WTC11 (cell line): ENCODE results near the gene OR3A1. TPM values are rescaled to one million over a fixed set of nuclear protein-coding genes. Genes with fewer than 3 reads are reported as not detected.

ENCODE experiments used
- ATAC-seq: fragments of 200-7000 bp; cut with Tn5 transposase; 2 replicates; pipeline ENCODE4 v1.10.0; 2021; ENCODE audit warnings: mild to moderate bottlenecking, moderate library complexity
- CTCF ChIA-PET: fragments of 300-600 bp; sonication (Branson Sonifier 250); formaldehyde crosslinking; loops from one replicate; lab custom pipeline; 2021; ENCODE audit warnings: antibody characterized with exemption; lab: Charles Lee
- POLR2A ChIA-PET: fragments of 350-600 bp; sonication (Branson Sonifier 250); formaldehyde crosslinking; loops from one replicate; lab custom pipeline; 2021; ENCODE audit warnings: antibody characterized with exemption; lab: Charles Lee
- DNase-seq: peaks from one replicate; pipeline ENCODE4 v3.0.0; 2021; ENCODE audit warnings: low spot score
- H3K27ac Mint-ChIP-seq: 2 replicates; pipeline ENCODE4 v1.8.0; 2021; ENCODE audit warnings: mixed read lengths
- H3K27me3 Mint-ChIP-seq: 2 replicates; pipeline ENCODE4 v1.8.0; 2021; ENCODE audit warnings: low read depth, mild to moderate bottlenecking, moderate library complexity, mixed read lengths
- H3K36me3 Mint-ChIP-seq: 2 replicates; pipeline ENCODE4 v1.8.0; 2021; ENCODE audit warnings: mixed read lengths
- H3K4me1 Mint-ChIP-seq: 2 replicates; pipeline ENCODE4 v1.8.0; 2022; ENCODE audit warnings: mixed read lengths
- H3K4me3 Mint-ChIP-seq: 2 replicates; pipeline ENCODE4 v1.8.0; 2021; ENCODE audit warnings: mild to moderate bottlenecking, moderate library complexity, mixed read lengths
- H3K9me3 Mint-ChIP-seq: 2 replicates; pipeline ENCODE4 v1.8.0; 2021; ENCODE audit warnings: mixed read lengths
- CBFB ChIP-seq: sonication (generic); formaldehyde crosslinking; IDR thresholded peaks from 2 replicates; pipeline ENCODE4 v1.8.1; 2022; ENCODE audit warnings: mild to moderate bottlenecking, low read depth, missing genetic modification reagents
- FOXJ3 ChIP-seq: sonication (generic); formaldehyde crosslinking; IDR thresholded peaks from 2 replicates; pipeline ENCODE4 v1.9.0; 2021; ENCODE audit warnings: missing genetic modification reagents, mild to moderate bottlenecking, borderline replicate concordance
- FOXK1 ChIP-seq: sonication (generic); formaldehyde crosslinking; IDR thresholded peaks from 2 replicates; pipeline ENCODE4 v1.8.0; 2022; ENCODE audit warnings: mild to moderate bottlenecking, moderate library complexity, missing genetic modification reagents
- IRF2 ChIP-seq: sonication (generic); formaldehyde crosslinking; IDR thresholded peaks from 2 replicates; pipeline ENCODE4 v1.8.0; 2022; ENCODE audit warnings: low read depth, missing genetic modification reagents, borderline replicate concordance
- NR3C1 ChIP-seq: sonication (generic); formaldehyde crosslinking; conservative IDR thresholded peaks from 2 replicates; pipeline ENCODE4 v1.8.1; 2023; ENCODE audit warnings: low read depth, mild to moderate bottlenecking, missing genetic modification reagents
- RORB ChIP-seq: fragments of 250-450 bp; sonication (Bioruptor Pico); IDR thresholded peaks from 2 replicates; pipeline ENCODE4 v1.9.0; 2021; ENCODE audit warnings: mild to moderate bottlenecking
- TEAD1 ChIP-seq: sonication (generic); formaldehyde crosslinking; IDR thresholded peaks from 2 replicates; pipeline ENCODE4 v1.8.0; 2022; ENCODE audit warnings: mild to moderate bottlenecking, missing genetic modification reagents
- ZNF416 ChIP-seq: fragments of 250-450 bp; sonication (Bioruptor Pico); IDR thresholded peaks from 2 replicates; pipeline ENCODE4 v1.9.0; 2021; ENCODE audit warnings: mild to moderate bottlenecking, inconsistent platforms
- total RNA-seq: library from RNA; stranded (reverse); gene quantifications from 3 replicates; pipeline ENCODE4 v1.2.3, GENCODE V29; 2021
- TF ChIP-seq, protein P1 (sequence below): sonication (generic); formaldehyde crosslinking; IDR thresholded peaks from 2 replicates; pipeline ENCODE4 v1.8.0; 2023; ENCODE audit warnings: missing genetic modification reagents
- TF ChIP-seq, protein P2 (sequence below): sonication (generic); formaldehyde crosslinking; IDR thresholded peaks from 2 replicates; pipeline ENCODE4 v1.8.1; 2022; ENCODE audit warnings: mild to moderate bottlenecking, missing genetic modification reagents, moderate library complexity, borderline replicate concordance
- TF ChIP-seq, protein P3 (sequence below): fragments of 200-600 bp; IDR thresholded peaks from 2 replicates; pipeline ENCODE4 v1.8.0; 2022; ENCODE audit warnings: antibody characterized with exemption
- TF ChIP-seq, protein P4 (sequence below): sonication (generic); formaldehyde crosslinking; conservative IDR thresholded peaks from 2 replicates; pipeline ENCODE4 v1.8.1; 2022; ENCODE audit warnings: mild to moderate bottlenecking, missing genetic modification reagents
- TF ChIP-seq, protein P5 (sequence below): sonication (generic); formaldehyde crosslinking; IDR thresholded peaks from 2 replicates; pipeline ENCODE4 v1.8.1; 2023; ENCODE audit warnings: mild to moderate bottlenecking, missing genetic modification reagents
- TF ChIP-seq, protein P6 (sequence below): sonication (generic); formaldehyde crosslinking; conservative IDR thresholded peaks from 2 replicates; pipeline ENCODE4 v1.8.1; 2023; ENCODE audit warnings: mild to moderate bottlenecking, low read depth, missing genetic modification reagents, moderate library complexity
- TF ChIP-seq, protein P7 (sequence below): sonication (generic); formaldehyde crosslinking; IDR thresholded peaks from 2 replicates; pipeline ENCODE4 v1.8.1; 2022; ENCODE audit warnings: low read depth, missing genetic modification reagents, borderline replicate concordance

Gene OR3A1
- total RNA-seq, 1 experiment from 2014 or later = not detected

DNA sequence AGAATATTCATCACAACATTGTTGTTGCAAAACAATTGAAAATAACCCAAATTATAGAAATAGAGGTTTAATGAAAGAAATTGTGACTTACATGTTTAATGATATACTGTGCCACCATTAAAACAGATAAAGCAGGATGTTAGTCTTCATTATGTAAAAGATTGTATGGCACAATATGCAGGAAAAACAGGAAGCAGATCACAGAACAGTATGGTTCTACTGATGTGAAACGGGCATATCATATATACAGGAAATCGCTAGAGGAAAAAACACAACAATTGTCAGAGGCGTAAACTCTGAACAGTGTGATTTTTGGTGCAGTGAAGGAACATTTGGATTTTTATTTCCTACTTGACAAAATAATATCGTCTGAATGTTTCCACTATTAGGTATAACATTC is 22.0 kb downstream of the OR3A1 start (continued):
- TF ChIP-seq TEAD1 = no peak
- TF ChIP-seq, protein P1, sequence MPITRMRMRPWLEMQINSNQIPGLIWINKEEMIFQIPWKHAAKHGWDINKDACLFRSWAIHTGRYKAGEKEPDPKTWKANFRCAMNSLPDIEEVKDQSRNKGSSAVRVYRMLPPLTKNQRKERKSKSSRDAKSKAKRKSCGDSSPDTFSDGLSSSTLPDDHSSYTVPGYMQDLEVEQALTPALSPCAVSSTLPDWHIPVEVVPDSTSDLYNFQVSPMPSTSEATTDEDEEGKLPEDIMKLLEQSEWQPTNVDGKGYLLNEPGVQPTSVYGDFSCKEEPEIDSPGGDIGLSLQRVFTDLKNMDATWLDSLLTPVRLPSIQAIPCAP (CRISPR knock-in tag) = no peak

DNA sequence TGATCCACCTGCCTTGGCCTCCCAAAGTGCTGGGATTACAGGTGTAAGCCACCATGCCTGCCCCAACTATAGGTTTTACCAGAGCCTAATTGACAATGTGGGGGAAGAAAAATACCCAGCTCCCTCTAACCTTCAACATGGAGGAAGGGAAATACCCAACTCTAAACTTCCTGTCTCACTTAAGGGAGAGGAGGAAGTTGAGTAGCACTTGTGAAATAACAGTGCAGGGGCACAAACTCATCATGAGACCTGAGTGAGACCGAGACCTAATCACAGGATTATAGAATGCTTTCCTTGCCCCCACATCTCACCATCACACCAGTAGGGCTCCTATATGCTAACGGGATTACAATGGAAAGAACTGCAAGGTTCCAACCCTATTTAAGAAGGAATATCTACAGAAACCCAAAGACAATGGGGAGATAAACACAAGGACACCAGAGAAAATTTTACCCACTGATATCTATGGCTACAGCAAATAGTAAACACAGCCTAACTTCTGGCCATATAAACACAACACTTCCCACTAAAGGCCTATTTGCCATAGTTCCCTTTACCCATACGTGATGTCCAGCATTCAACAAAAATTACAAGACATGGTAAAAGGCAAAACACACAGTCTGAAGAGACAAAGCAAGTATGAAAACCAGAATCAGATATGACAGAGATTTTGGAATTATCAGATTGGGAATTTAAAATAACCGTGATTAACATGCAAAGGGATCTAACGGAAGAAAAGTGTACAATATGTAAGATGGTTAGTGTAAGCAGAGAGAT is 26.9 kb downstream of the OR3A1 start:
- ChIA-PET CTCF (no interaction called here), POLR2A (no interaction called here)
- DNase-seq (no peak), ATAC-seq (no peak)
- Mint-ChIP-seq H3K27me3 (no peaks in the 10 kb centered on the region; the same call in 1 of the 2 replicates), H3K27ac (no peak overlapping the region), H3K9me3 (peaks cover 48% of the 10 kb centered on the region), H3K4me1 (no peaks in the 10 kb centered on the region), H3K36me3 (peaks cover 5% of the 10 kb centered on the region; the same call in 1 of the 2 replicates), H3K4me3 (no peak overlapping the region)
- TF ChIP-seq NR3C1 (CRISPR knock-in tag) = no peak
- no peak for TF ChIP-seq FOXJ3 (CRISPR knock-in tag)
- TF ChIP-seq, protein P2, sequence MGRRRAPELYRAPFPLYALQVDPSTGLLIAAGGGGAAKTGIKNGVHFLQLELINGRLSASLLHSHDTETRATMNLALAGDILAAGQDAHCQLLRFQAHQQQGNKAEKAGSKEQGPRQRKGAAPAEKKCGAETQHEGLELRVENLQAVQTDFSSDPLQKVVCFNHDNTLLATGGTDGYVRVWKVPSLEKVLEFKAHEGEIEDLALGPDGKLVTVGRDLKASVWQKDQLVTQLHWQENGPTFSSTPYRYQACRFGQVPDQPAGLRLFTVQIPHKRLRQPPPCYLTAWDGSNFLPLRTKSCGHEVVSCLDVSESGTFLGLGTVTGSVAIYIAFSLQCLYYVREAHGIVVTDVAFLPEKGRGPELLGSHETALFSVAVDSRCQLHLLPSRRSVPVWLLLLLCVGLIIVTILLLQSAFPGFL = no peak
- TF ChIP-seq, protein P3, sequence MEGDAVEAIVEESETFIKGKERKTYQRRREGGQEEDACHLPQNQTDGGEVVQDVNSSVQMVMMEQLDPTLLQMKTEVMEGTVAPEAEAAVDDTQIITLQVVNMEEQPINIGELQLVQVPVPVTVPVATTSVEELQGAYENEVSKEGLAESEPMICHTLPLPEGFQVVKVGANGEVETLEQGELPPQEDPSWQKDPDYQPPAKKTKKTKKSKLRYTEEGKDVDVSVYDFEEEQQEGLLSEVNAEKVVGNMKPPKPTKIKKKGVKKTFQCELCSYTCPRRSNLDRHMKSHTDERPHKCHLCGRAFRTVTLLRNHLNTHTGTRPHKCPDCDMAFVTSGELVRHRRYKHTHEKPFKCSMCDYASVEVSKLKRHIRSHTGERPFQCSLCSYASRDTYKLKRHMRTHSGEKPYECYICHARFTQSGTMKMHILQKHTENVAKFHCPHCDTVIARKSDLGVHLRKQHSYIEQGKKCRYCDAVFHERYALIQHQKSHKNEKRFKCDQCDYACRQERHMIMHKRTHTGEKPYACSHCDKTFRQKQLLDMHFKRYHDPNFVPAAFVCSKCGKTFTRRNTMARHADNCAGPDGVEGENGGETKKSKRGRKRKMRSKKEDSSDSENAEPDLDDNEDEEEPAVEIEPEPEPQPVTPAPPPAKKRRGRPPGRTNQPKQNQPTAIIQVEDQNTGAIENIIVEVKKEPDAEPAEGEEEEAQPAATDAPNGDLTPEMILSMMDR = no peak
- no peak for TF ChIP-seq RORB
- no peak for TF ChIP-seq IRF2 (CRISPR knock-in tag)
- TF ChIP-seq CBFB (CRISPR knock-in tag) = no peak
- no peak for TF ChIP-seq ZNF416 (CRISPR knock-in tag)
- TF ChIP-seq, protein P4, sequence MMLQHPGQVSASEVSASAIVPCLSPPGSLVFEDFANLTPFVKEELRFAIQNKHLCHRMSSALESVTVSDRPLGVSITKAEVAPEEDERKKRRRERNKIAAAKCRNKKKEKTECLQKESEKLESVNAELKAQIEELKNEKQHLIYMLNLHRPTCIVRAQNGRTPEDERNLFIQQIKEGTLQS (CRISPR knock-in tag) = no peak
- TF ChIP-seq, protein P5, sequence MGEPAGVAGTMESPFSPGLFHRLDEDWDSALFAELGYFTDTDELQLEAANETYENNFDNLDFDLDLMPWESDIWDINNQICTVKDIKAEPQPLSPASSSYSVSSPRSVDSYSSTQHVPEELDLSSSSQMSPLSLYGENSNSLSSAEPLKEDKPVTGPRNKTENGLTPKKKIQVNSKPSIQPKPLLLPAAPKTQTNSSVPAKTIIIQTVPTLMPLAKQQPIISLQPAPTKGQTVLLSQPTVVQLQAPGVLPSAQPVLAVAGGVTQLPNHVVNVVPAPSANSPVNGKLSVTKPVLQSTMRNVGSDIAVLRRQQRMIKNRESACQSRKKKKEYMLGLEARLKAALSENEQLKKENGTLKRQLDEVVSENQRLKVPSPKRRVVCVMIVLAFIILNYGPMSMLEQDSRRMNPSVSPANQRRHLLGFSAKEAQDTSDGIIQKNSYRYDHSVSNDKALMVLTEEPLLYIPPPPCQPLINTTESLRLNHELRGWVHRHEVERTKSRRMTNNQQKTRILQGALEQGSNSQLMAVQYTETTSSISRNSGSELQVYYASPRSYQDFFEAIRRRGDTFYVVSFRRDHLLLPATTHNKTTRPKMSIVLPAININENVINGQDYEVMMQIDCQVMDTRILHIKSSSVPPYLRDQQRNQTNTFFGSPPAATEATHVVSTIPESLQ = no peak
- TF ChIP-seq, protein P6, sequence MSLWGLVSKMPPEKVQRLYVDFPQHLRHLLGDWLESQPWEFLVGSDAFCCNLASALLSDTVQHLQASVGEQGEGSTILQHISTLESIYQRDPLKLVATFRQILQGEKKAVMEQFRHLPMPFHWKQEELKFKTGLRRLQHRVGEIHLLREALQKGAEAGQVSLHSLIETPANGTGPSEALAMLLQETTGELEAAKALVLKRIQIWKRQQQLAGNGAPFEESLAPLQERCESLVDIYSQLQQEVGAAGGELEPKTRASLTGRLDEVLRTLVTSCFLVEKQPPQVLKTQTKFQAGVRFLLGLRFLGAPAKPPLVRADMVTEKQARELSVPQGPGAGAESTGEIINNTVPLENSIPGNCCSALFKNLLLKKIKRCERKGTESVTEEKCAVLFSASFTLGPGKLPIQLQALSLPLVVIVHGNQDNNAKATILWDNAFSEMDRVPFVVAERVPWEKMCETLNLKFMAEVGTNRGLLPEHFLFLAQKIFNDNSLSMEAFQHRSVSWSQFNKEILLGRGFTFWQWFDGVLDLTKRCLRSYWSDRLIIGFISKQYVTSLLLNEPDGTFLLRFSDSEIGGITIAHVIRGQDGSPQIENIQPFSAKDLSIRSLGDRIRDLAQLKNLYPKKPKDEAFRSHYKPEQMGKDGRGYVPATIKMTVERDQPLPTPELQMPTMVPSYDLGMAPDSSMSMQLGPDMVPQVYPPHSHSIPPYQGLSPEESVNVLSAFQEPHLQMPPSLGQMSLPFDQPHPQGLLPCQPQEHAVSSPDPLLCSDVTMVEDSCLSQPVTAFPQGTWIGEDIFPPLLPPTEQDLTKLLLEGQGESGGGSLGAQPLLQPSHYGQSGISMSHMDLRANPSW = no peak
- no peak for TF ChIP-seq FOXK1 (CRISPR knock-in tag)
- TF ChIP-seq, protein P7, sequence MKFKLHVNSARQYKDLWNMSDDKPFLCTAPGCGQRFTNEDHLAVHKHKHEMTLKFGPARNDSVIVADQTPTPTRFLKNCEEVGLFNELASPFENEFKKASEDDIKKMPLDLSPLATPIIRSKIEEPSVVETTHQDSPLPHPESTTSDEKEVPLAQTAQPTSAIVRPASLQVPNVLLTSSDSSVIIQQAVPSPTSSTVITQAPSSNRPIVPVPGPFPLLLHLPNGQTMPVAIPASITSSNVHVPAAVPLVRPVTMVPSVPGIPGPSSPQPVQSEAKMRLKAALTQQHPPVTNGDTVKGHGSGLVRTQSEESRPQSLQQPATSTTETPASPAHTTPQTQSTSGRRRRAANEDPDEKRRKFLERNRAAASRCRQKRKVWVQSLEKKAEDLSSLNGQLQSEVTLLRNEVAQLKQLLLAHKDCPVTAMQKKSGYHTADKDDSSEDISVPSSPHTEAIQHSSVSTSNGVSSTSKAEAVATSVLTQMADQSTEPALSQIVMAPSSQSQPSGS = no peak
